SKM-1 treated with dmso at 0.1 percent for 144 hours (cell line): ENCODE data around the gene ABTB2.
A peak's percentile ranks its signal among the peaks of the same experiment; 100 is the strongest.

ENCODE experiments used
- DNase-seq: peaks from one replicate; lab custom pipeline; 2025; ENCODE audit not compliant: unreplicated experiment; lab: John Stamatoyannopoulos, UW

Gene ABTB2

DNA sequence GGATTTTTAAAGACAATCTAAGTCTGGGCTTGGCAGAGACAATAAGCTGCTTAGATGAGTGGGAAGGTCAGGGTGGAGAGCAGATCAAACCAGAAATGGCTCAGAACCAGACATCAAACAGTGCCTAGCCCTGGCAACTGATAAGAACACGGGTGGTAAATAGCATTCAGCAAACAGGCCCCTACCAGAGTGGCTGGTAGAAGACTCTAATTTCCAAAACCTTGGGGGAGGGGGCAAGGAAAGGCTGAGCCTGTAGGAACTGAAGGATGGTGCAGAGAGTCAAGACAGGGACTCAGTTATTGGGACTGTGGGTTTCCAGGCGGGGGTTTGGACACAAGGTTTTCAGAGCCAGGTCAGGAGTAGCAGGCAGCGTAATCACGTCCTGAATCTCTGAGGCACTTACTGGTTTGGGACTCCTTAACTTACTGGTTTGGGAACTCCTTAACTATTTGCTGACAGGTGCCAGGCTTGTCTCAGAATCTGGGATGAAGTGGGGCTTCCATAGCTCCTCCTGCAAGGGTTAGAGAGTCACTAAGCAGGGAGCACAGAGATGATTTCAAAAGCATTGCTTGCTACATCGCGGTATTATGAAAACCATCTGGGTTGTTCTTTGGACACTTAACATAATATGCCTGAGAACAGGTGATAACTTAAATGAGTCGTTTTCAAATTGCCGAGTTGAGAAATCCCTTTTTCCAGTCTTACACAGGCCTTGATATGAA, 5.7 kb upstream of the ABTB2 start:
- DNase-seq: no peak

DNA sequence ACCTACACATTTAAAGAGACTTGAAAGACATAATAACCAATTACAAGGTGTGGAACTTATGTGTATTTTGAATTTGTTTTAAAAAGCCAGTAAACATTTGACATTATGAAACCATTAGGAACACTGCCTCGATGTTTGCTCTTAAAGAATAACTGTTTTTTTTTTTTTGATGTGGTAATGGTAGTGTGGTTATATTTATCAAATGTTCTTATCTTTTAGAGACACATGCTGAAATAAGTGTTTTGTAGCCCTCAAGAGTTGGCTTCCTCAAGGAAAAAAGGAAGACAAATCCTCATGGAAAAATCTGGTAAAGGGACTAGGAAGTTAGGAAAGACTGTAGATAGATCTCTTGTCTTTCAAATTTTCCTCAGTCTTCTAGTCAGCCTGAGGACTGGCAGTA, 2.2 kb upstream of the ABTB2 start:
- no peak for DNase-seq

DNA sequence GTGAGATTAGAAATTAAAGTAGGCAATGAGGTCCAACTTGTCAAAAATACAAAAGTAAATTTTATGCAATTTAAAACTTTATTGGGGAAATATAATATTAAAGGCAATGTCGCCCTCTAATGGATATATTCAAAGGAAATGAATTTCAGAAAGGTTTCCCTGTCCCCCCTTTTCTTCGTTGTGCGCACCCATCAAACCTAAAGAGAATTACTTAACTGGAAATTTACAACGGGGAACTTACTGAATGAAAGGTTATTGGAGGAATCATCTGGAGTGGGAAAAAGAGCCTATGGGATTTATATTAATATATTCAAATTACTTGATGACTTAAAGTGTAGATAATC, 1.7 kb upstream of the ABTB2 start:
- no peak for DNase-seq

- DNase-seq: peak; percentile 71
These were observed 1.1 kb upstream of the ABTB2 start for GRCh38 chr11:34358728-34359547.

DNA sequence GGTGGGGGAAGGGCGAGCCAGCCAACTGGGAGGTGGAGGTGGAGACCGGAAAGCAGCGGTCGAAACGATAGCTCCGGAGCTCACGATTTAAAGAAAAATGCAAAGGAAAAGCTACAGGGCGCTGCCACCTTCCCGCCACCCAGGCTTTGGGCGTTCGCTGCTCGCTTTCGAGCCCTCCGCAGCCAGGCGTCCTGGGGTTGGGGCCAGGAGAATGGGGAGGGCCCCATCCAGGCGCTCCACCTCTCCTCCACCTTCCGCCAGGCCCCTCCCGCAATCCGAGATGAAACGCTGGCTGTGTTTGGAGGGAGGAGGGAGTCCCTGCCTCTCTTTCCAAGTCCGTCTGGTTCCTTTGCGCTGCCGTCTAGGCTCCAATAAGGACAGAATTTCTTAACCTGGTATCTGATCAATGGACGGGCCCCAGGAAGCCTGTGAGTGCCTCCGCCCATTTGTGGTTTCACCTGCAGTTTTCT, 483 bp upstream of the ABTB2 start:
- no peak for DNase-seq

- DNase-seq: no peak
These were observed 703 bp downstream of the ABTB2 start for GRCh38 chr11:34356913-34357700.

DNA sequence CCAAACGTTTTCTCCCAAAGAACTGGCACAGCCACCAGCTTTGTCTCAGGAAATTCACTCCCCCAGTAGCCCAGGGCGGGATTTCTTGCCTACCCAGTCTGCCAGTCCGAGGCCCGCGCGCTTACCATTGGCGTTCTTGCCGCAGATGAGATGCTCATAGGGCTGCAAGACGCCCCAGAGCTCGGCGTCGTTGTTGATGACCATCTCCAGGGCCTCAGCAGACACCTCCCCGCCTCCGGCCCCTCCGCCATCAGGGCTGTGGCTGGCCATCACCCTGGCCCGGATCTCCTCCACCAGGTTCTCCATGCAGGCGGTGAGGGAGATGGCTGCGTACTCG, 1.3 kb downstream of the ABTB2 start:
- no peak for DNase-seq

DNA sequence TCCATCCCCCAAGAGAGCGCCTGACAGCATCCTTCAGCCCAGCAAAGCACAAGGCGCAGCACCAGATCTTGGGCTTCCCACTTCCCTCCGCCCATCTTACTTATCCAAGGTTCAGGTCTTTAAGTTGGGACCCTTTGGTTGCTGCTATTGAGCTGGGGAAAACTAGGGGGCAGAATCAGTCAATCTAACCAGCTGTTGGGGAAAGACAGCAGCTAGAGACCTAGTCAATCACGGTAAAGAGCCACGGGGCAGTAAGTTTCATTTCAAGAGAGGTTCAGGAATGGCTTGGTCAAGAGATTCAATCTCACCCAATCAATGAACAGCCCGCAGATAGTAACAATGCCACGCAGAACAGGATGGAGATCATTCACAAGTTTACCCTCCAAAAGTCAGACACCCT, 1.7 kb downstream of the ABTB2 start:
- no peak for DNase-seq

- DNase-seq: no peak
These were observed 2.1 kb downstream of the ABTB2 start for GRCh38 chr11:34355726-34356125.

DNA sequence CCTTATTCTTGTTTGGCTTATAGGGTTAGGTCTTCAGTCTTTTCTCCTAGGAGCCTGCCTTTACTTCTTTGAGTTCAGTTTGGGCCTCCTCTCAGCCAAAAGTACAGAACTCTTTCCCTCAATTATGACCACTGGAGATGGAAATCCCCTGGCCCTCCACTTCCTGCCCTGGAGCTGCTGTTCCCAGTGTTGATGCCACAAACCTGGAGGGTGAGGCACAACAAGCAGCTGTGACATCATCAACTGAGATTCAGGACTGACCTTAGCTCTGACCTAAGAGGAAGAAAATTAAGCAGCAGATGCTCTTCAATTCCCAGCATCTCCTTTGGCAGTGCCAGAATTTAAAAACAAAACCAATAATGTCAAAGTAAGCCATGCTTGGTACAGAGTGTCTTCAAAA, 3.0 kb downstream of the ABTB2 start:
- no peak for DNase-seq

DNA sequence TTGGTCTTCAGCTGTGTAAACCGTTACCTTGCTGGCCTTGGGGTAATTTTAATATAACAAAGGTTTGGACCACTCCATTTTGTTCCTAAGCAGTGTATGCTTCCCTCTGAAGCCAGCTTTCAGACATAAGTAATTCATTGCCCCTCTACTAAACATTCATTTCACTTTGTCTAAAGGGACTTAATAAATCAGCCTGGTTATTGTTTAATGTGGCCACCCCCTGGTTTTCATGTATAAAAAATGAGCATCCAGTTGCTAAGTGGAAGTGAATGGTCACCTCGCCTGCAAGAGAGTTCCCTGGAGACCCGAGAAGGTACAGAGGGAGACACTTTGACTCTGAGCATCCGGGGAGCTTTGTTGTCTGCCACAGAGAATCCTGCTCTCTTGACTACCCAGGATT, 3.9 kb downstream of the ABTB2 start:
- DNase-seq: no peak

DNA sequence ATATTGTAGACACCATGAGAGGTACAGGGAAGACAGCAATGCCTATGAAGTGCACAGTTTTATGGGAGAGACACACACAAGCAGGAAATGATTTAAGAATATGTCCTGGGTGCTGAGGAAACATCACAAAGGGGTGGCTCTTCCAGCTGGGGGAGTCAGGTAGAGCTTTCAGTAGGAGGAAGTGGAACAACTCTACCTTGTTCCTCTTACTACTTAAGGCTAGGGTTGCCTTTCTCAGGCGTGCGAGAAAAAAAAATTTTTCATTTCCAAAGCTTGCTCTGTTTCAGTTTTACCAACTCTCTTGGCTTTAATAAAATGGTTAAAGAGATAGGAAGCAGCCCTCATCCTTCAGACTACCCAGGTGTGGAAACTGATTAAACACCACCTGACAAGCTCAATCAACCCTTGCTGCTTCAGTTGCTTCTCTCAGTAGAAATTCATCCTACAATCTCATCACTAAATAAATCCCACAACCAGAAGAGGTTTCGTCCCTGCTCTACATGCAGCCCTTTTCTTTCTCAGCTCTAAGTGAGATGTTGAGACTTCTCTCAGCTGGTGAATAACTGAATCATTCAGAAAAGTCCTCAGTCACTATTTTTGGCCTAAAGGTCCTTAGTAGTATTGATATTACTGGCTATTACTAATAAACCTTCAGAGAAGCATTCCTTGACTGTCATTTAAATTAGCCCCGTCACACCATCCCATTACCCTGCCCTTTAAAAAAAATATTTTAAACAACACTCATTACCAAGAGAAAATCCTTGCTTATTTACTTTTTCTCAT, 5.9 kb downstream of the ABTB2 start:
- no peak for DNase-seq

GRCh38 chr11:34351051-34351450, 6.8 kb downstream of the ABTB2 start:
- no peak for DNase-seq

- DNase-seq: no peak
These were observed 7.9 kb downstream of the ABTB2 start for GRCh38 chr11:34349882-34350281.

DNA sequence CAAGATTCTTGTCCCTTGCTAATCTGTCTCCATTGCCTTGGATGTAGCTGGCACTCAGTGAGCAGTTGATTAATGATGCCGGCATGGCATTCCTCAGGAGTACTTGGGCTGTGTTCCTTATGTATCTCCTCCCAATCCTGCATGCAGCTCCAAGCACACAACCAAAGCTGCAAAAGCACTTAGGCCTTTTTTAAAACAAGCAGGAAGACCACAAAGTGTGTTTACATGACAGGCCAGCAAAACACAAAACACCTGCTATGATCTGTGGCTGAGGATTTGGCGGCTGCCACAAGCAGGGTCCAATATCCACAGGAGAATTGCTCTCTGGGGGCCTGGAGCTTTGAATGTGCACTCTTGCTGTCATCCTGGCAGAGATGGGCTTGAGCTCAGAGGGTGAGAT, 8.9 kb downstream of the ABTB2 start:
- DNase-seq: no peak

GRCh38 chr11:34348096-34348495, 9.7 kb downstream of the ABTB2 start:
- DNase-seq: no peak

- DNase-seq: no peak
These were observed 11.3 kb downstream of the ABTB2 start for GRCh38 chr11:34346551-34346950.

GRCh38 chr11:34345991-34346480, 11.8 kb downstream of the ABTB2 start:
- no peak for DNase-seq

- DNase-seq: no peak
These were observed 12.3 kb downstream of the ABTB2 start for GRCh38 chr11:34345540-34345876.

GRCh38 chr11:34344768-34345539, 12.9 kb downstream of the ABTB2 start:
- peak; percentile 25 for DNase-seq
